ENCODE measurements around the gene CACNA1H.

DNA sequence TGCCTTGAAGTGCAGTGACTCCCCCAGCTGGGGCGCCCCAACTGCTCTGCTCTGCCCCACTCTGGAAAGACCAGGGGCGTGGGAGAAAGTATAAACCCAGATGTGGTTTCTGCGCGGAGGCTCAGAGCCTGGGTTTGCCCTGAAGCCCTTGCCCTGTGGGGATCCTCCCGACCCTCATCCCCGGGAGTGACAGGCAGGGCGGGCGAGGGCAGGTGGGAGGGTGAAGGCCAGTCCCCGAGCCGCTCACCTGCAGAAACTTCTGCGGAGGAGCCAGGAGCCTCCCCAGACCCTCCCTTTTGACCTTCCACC, 106.8 kb downstream of the CACNA1H start:
- no peak for TF ChIP-seq TAF1 (IDR thresholded peaks at IDR 0.05; ENCODE audit: borderline replicate concordance, low read depth, low read length)
- no peak for TF ChIP-seq POLR2A (IDR thresholded peaks at IDR 0.05; ENCODE audit: low read depth, low read length)
- TF ChIP-seq POLR2AphosphoS5 (IDR thresholded peaks at IDR 0.05; ENCODE audit: low read depth, low read length): no peak
